DND-41 (cell line): ENCODE measurements around the gene ZKSCAN7.
"Not testable (repeated sequence)": the region's sequence is repeated elsewhere in the genome, so short reads cannot be mapped to it uniquely, and the experiment has no call there.

Source experiments
- ATAC-seq: fragments of 200-7000 bp; cut with Tn5 transposase; 3 replicates; pipeline ENCODE4 v1.9.1; 2021; ENCODE audit warnings: low read depth; ENCODE audit not compliant: insufficient read depth
- DNase-seq: peaks from one replicate; pipeline ENCODE4 v3.0.0-alpha.2; 2020
- H2AFZ ChIP-seq: 2 replicates; pipeline ENCODE4 v1.6.0; 2012; ENCODE audit warnings: low read depth, low read length
- H3K27ac ChIP-seq: 2 replicates; pipeline ENCODE4 v1.5.1; 2012; ENCODE audit warnings: low read length, inconsistent platforms
- H3K27me3 ChIP-seq: fragments of 200-600 bp; sonication (generic); 2 replicates; pipeline ENCODE4 v1.6.0; 2012; ENCODE audit warnings: low read length, mild to moderate bottlenecking, inconsistent platforms; ENCODE audit not compliant: insufficient read depth, poor library complexity
- H3K36me3 ChIP-seq: 2 replicates; pipeline ENCODE4 v1.5.1; 2012; ENCODE audit warnings: low read length, inconsistent platforms; ENCODE audit not compliant: insufficient read depth
- H3K4me1 ChIP-seq: 2 replicates; pipeline ENCODE4 v1.5.1; 2012; ENCODE audit warnings: mild to moderate bottlenecking, low read length; ENCODE audit not compliant: insufficient read depth
- H3K4me2 ChIP-seq: 2 replicates; pipeline ENCODE4 v1.6.0; 2012; ENCODE audit warnings: mild to moderate bottlenecking, moderate library complexity, low read length, inconsistent platforms; ENCODE audit not compliant: insufficient read depth
- H3K4me3 ChIP-seq, 2 experiments: fragments of 200-600 bp in 1 of 2; shearing (Covaris generic) in 1 of 2; 2 replicates each; pipeline ENCODE4 v1.5.1; 2012 to 2016; ENCODE audit warnings: inconsistent platforms in 2 of 2, low read length in 2 of 2, mild to moderate bottlenecking in 2 of 2, low read depth in 1 of 2, moderate library complexity in 1 of 2
- H3K79me2 ChIP-seq: 2 replicates; pipeline ENCODE4 v1.6.0; 2012; ENCODE audit warnings: low read length, inconsistent platforms; ENCODE audit not compliant: insufficient read depth
- H3K9ac ChIP-seq: 2 replicates; pipeline ENCODE4 v1.6.0; 2012; ENCODE audit warnings: low read depth, mild to moderate bottlenecking, inconsistent platforms, low read length, moderate library complexity
- H3K9me3 ChIP-seq: 2 replicates; pipeline ENCODE4 v1.5.1; 2012; ENCODE audit warnings: low read length, moderate library complexity, mild to moderate bottlenecking, inconsistent platforms; ENCODE audit not compliant: insufficient read depth, severe bottlenecking
- H4K20me1 ChIP-seq: 2 replicates; pipeline ENCODE4 v1.6.0; 2012; ENCODE audit warnings: low read length; ENCODE audit not compliant: insufficient read depth
- EZH2 ChIP-seq: IDR thresholded peaks from 3 replicates; pipeline ENCODE4 v1.6.1; 2012; ENCODE audit warnings: borderline replicate concordance, low read depth, mild to moderate bottlenecking, moderate library complexity, low read length, inconsistent platforms; ENCODE audit not compliant: severe bottlenecking
- TF ChIP-seq, protein P1 (sequence below): IDR thresholded peaks from 2 replicates; pipeline ENCODE4 v1.5.1; 2012; ENCODE audit warnings: borderline replicate concordance, low read length, moderate library complexity, mild to moderate bottlenecking; ENCODE audit not compliant: poor library complexity, severe bottlenecking; ENCODE audit errors: extremely low read depth

ZKSCAN7 gene

DNA sequence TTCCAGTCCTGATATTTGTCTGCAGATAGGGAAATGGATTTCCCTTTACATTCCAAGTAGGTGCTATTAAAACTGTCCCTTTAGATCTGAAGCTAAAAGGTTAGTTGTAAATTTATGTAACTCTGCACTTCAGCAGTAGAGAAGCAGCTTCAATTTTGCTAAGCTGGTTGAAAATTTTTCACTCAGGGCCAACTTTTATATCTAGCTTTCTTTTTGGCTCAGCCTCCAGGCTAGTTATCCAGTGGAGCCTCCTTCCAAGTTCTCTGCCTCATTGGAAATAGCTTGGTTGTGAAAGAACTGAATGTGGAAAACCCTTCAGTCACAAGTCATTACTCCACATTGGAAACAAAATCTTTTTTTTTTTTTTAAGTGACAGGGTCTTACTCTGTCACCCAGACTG is 21.6 kb downstream of the ZKSCAN7 start:
- no peak for ATAC-seq
- no peak overlapping the region for H3K9ac ChIP-seq
- TF ChIP-seq EZH2, result no peak
- TF ChIP-seq, protein P1, sequence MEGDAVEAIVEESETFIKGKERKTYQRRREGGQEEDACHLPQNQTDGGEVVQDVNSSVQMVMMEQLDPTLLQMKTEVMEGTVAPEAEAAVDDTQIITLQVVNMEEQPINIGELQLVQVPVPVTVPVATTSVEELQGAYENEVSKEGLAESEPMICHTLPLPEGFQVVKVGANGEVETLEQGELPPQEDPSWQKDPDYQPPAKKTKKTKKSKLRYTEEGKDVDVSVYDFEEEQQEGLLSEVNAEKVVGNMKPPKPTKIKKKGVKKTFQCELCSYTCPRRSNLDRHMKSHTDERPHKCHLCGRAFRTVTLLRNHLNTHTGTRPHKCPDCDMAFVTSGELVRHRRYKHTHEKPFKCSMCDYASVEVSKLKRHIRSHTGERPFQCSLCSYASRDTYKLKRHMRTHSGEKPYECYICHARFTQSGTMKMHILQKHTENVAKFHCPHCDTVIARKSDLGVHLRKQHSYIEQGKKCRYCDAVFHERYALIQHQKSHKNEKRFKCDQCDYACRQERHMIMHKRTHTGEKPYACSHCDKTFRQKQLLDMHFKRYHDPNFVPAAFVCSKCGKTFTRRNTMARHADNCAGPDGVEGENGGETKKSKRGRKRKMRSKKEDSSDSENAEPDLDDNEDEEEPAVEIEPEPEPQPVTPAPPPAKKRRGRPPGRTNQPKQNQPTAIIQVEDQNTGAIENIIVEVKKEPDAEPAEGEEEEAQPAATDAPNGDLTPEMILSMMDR, result no peak

DNA sequence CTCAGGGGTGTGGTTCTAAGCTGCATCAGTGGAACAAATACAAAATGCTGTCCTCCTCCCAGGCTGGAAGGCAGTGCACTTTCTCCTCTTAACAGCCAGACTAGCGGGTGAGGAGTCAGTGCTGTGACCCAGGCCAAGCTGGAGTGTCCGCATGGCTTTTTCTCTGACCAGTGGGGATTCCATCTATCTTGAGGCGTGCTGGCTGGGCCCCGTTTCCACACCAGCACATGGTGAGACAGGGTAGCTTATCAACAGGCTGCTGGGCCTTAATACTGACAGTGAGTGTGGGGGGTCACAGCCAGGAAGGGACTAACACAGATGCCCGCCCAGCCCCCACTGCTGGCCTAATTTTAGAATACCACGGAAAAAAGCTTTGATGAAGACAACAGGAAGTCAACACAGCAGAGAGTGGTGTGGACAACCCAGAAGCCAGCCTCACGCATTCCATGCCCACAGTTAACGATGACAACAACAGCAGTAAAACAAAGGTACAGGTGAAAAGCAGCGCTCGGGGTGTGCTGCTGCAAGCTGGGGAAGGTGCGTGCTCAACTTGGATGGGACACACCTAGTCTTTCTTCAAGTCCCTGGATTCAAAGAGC is 22.5 kb downstream of the ZKSCAN7 start:
- not testable (repeated sequence) for H3K27ac ChIP-seq, H3K27me3 ChIP-seq, H3K4me1 ChIP-seq, DNase-seq, ATAC-seq, H3K9ac ChIP-seq, H3K9me3 ChIP-seq, H3K4me3 ChIP-seq, H3K4me2 ChIP-seq, H4K20me1 ChIP-seq, H3K36me3 ChIP-seq, H3K79me2 ChIP-seq, H2AFZ ChIP-seq

More for the DNA sequence above, 21.6 kb downstream of the ZKSCAN7 start:
- Histone ChIP-seq H3K27me3 (no peaks in the 10 kb centered on the region), H4K20me1 (no peaks in the 10 kb centered on the region), H3K4me3 (no peak overlapping the region), H3K79me2 (no peaks in the 10 kb centered on the region), H3K9me3 (peaks cover 1% of the 10 kb centered on the region), H3K4me1 (no peaks in the 10 kb centered on the region), H3K27ac (no peak overlapping the region), H3K4me2 (no peak overlapping the region), H2AFZ (no peak overlapping the region), H3K36me3 (no peaks in the 10 kb centered on the region; the same call in 1 of the 2 replicates)
- no peak for DNase-seq

DNA sequence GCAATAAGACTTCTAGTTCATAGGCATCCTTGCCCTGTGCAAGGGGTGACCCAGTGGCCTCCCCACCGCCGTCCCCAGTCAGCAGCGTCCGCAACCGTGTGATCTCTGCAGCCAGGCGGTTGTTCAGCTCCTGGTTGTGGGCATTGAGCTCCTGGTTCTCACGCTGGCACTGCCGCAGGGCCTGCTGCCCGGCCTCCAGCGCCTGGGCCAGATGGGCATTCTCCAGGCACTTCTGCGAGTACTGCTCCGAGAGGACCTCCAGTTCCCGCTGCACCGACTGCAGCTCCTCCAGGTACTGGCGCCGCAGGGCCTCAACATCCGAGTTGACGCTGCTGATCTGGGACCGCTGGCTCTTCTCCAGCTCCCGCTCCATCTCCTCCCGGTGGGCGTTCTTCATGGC is 23.3 kb downstream of the ZKSCAN7 start:
- not testable (repeated sequence) for H3K4me2 ChIP-seq, H3K36me3 ChIP-seq, H4K20me1 ChIP-seq, H3K27me3 ChIP-seq, H3K4me3 ChIP-seq, H3K4me1 ChIP-seq, H2AFZ ChIP-seq, H3K27ac ChIP-seq, H3K9ac ChIP-seq, H3K79me2 ChIP-seq, ATAC-seq, DNase-seq, H3K9me3 ChIP-seq

DNA sequence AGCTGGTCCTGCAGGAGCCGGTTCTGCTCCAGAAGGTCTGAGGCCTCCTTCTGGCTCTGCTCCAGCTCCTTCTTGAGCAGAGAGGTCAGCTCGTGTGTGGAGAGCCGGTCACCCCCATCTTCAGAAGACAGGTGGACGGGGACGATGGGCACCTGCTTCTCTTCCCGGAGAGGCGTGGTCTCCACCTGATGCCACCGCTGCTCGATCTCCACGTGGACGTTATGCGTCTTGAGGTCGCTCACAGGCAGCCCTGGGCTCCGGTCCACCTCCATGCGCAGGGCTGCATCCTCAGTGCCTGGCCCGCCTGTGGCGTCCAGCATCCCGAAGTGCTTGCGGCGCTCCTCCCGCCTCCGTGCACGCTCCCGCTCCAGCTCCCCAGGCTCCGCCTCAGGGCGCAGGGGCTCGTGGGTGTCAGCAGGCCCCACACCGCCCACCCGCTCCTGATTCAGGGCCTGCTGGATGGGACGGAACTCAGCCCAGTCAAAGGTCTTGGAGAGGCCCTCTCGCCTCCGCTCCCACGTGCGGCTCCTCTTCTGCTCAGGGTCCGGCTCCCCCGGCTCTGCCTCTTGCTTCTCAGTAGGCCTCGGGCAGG is 24.0 kb downstream of the ZKSCAN7 start:
- not testable (repeated sequence) for H3K27me3 ChIP-seq, H3K27ac ChIP-seq, H3K4me2 ChIP-seq, H4K20me1 ChIP-seq, H3K9me3 ChIP-seq, H2AFZ ChIP-seq, H3K79me2 ChIP-seq, H3K9ac ChIP-seq, H3K4me1 ChIP-seq, DNase-seq, ATAC-seq, H3K4me3 ChIP-seq, H3K36me3 ChIP-seq

DNA sequence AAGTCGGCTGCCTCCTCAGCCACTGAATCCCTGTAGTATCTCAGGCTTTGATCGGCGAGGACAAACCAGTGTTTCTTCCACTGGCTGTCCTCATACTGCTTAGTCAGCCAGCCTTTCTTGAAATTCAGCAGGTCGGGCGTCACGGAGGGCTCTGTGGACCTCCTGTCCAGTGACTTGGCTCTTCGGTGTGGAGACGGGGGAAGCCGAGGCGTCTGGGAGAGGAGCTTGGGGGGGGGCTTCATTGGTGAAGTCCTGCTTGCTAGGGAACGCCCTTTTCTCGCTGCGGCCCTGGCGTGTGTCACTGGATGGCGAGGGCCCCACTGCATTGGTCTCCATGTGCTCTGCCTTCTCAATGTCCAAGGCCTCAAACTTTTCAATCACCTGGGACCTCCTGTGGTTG is 24.8 kb downstream of the ZKSCAN7 start:
- not testable (repeated sequence) for H3K9me3 ChIP-seq, H3K27me3 ChIP-seq, H3K79me2 ChIP-seq, H3K4me3 ChIP-seq, H3K27ac ChIP-seq, H3K4me1 ChIP-seq, H3K36me3 ChIP-seq, H3K4me2 ChIP-seq, H3K9ac ChIP-seq, H4K20me1 ChIP-seq, H2AFZ ChIP-seq, ATAC-seq, DNase-seq

DNA sequence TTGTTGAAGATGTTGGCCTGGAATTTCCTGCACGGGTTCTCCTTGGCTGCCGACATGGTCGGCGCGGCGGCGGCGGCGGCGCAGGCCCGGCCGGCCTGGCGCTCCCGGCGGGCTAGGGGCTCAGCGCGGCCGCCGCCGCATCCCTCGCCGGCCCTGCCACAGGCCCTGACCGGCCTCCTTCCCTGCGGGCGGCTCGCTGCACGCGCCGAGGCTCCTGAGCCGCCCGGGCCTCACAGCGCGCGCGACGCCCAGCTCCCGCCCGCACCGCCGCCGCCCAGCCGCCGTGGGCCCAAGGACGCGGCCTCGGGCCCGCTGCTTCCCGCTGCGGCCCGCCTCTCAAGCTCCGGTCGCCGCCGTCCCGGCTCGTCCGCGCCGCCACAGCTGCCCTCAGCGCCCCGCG is 26.0 kb downstream of the ZKSCAN7 start:
- H3K79me2 ChIP-seq, H3K4me3 ChIP-seq, ATAC-seq, DNase-seq, H3K9ac ChIP-seq, H3K4me2 ChIP-seq, H3K27me3 ChIP-seq, H3K27ac ChIP-seq, H4K20me1 ChIP-seq, H3K9me3 ChIP-seq, H2AFZ ChIP-seq, H3K36me3 ChIP-seq: not testable (repeated sequence)
- H3K4me1 ChIP-seq, result peaks cover 19% of the 10 kb centered on the region
